Erythroblast (primary cell): ENCODE results near the gene SSX7.
"Not testable (repeated sequence)": the region's sequence is repeated elsewhere in the genome, so short reads cannot be mapped to it uniquely, and the experiment has no call there.

Experiments
- GATA1 ChIP-seq: IDR thresholded peaks from 2 replicates; pipeline ENCODE4 v1.6.1; 2011; ENCODE audit warnings: low read depth, mild to moderate bottlenecking, control low read depth, low read length, moderate library complexity
- POLR2A ChIP-seq: IDR thresholded peaks from 2 replicates; pipeline ENCODE4 v1.6.1; 2011; ENCODE audit warnings: mild to moderate bottlenecking, low read length

- TF ChIP-seq POLR2A, GATA1: not testable (repeated sequence)
Observed at GRCh38 chrX:52692034-52692433, 37.3 kb upstream of the SSX7 start.
